Lower lobe of right lung (tissue), 2 donors: ENCODE results near the gene SEC14L2. TPM values are rescaled to one million over a fixed set of nuclear protein-coding genes. Genes with fewer than 3 reads are reported as not detected.
"Not testable (repeated sequence)": the region's sequence is repeated elsewhere in the genome, so short reads cannot be mapped to it uniquely, and the experiment has no call there.

ENCODE experiments used
- ATAC-seq, 2 donors: fragments of 200-7000 bp; cut with Tn5 transposase; one replicate each; pipeline ENCODE4 v1.9.1; 2020 to 2022; ENCODE audit warnings: mild to moderate bottlenecking in 2 of 2, moderate library complexity in 2 of 2
- DNase-seq: peaks from one replicate; pipeline ENCODE4 v3.0.0-alpha.2; 2020
- H3K27ac ChIP-seq: fragments of 200-600 bp; one replicate; pipeline ENCODE4 v1.8.0; 2022
- H3K27me3 ChIP-seq: fragments of 200-600 bp; one replicate; pipeline ENCODE4 v1.8.0; 2022; ENCODE audit warnings: low read depth
- H3K36me3 ChIP-seq: fragments of 200-600 bp; one replicate; pipeline ENCODE4 v1.8.0; 2022; ENCODE audit warnings: mild to moderate bottlenecking
- H3K4me1 ChIP-seq: fragments of 200-600 bp; one replicate; pipeline ENCODE4 v1.8.0; 2022
- H3K4me3 ChIP-seq: fragments of 200-600 bp; one replicate; pipeline ENCODE4 v1.8.0; 2022; ENCODE audit warnings: mild to moderate bottlenecking
- H3K9me3 ChIP-seq: fragments of 200-600 bp; one replicate; pipeline ENCODE4 v1.8.0; 2022
- intact Hi-C: fragments of 100-400 bp; cut with DNase I; formaldehyde crosslinking; loops from one replicate; pipeline ENCODE4 v1.11.0; 2022
- total RNA-seq: library from RNA; stranded (reverse); fragmentation: NEBNext Ultra II Directional; extraction: Animal tissue kit (Norgen Biotek cat#: 25700); gene quantifications from one replicate; pipeline ENCODE4 v1.2.1, GENCODE V29; 2021
- TF ChIP-seq, protein P1 (sequence below): fragments of 200-600 bp; IDR thresholded peaks from one replicate; pipeline ENCODE4 v1.8.0; 2022; ENCODE audit warnings: antibody characterized with exemption, mild to moderate bottlenecking
- donor health status: DM: no; HTN: yes; CAD: no; lungs with severe emphysema.

The SEC14L2 gene
- total RNA-seq, 1 donor from 2014 or later, result 7.8 TPM

DNA sequence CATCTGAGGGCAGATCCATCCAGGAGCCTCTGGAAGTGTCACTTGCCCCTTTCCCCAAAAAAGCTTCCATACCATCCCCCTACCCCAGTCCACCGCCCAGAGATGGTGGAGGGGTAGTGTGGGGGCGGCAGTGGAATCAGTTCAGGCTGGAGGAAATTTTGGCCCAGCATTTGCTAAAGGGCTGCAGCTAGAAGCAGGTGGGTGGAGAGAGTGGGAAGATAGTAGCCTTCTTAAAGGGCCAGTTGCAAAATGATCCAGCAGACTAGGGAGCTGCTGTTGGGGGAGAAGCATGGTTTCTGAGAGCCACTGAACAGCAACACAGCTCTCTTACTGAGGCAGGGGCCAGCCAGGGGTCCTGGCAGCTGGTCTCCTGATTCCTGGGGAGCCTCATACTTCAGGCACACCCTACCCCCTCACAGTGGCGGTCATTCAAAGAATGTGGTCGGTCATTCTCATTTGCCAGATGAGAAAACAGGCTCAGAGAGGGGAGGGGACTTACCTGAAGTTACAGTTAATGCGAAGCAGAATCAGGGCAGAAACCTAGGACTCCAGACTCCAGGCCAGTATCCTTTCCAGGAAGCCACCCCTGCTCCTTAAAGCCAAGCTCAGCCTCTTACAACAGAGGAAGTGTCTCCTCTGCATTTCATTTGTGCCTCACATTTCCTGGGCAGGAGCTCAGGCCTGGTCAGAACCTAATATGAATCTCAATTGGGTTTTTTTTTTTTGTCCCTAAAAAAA lies 5.4 kb downstream of the SEC14L2 start:
- DNase-seq (no peak), ATAC-seq (no peak)
- H3K36me3 ChIP-seq, result peaks cover 8% of the 10 kb centered on the region
- TF ChIP-seq, protein P1, sequence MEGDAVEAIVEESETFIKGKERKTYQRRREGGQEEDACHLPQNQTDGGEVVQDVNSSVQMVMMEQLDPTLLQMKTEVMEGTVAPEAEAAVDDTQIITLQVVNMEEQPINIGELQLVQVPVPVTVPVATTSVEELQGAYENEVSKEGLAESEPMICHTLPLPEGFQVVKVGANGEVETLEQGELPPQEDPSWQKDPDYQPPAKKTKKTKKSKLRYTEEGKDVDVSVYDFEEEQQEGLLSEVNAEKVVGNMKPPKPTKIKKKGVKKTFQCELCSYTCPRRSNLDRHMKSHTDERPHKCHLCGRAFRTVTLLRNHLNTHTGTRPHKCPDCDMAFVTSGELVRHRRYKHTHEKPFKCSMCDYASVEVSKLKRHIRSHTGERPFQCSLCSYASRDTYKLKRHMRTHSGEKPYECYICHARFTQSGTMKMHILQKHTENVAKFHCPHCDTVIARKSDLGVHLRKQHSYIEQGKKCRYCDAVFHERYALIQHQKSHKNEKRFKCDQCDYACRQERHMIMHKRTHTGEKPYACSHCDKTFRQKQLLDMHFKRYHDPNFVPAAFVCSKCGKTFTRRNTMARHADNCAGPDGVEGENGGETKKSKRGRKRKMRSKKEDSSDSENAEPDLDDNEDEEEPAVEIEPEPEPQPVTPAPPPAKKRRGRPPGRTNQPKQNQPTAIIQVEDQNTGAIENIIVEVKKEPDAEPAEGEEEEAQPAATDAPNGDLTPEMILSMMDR, result no peak
- H3K27me3 ChIP-seq, result peaks cover 12% of the 10 kb centered on the region
- H3K4me1 ChIP-seq, result peaks cover 18% of the 10 kb centered on the region
- no peaks in the 10 kb centered on the region for H3K9me3 ChIP-seq
- intact Hi-C loops, result no loop called here
- H3K27ac ChIP-seq, result no peak overlapping the region
- no peak overlapping the region for H3K4me3 ChIP-seq

- DNase-seq, H3K27ac ChIP-seq, H3K4me3 ChIP-seq, H3K9me3 ChIP-seq, intact Hi-C loops, H3K27me3 ChIP-seq, ATAC-seq: not testable (repeated sequence)
- Histone ChIP-seq H3K36me3 (peaks cover 13% of the 10 kb centered on the region), H3K4me1 (peaks cover 13% of the 10 kb centered on the region)
Observed at GRCh38 chr22:30402766-30403104, 5.9 kb downstream of the SEC14L2 start.

- Histone ChIP-seq H3K4me3 (no peak overlapping the region), H3K27me3 (no peaks in the 10 kb centered on the region), H3K9me3 (no peaks in the 10 kb centered on the region), H3K36me3 (peaks cover 19% of the 10 kb centered on the region), H3K27ac (no peak overlapping the region), H3K4me1 (no peaks in the 10 kb centered on the region)
- intact Hi-C loops, result no loop called here
- DNase-seq (no peak), ATAC-seq (no peak)
- TF ChIP-seq, protein P1, result no peak
Observed at GRCh38 chr22:30404307-30404706, 7.5 kb downstream of the SEC14L2 start.

GRCh38 chr22:30405731-30406130 lies 8.9 kb downstream of the SEC14L2 start:
- Histone ChIP-seq H3K4me3 (no peak overlapping the region), H3K36me3 (peaks cover 33% of the 10 kb centered on the region), H3K4me1 (no peaks in the 10 kb centered on the region), H3K9me3 (no peaks in the 10 kb centered on the region), H3K27me3 (no peaks in the 10 kb centered on the region), H3K27ac (no peak overlapping the region)
- intact Hi-C loops, result no loop called here
- TF ChIP-seq, protein P1, result no peak
- DNase-seq (no peak), ATAC-seq (no peak)

DNA sequence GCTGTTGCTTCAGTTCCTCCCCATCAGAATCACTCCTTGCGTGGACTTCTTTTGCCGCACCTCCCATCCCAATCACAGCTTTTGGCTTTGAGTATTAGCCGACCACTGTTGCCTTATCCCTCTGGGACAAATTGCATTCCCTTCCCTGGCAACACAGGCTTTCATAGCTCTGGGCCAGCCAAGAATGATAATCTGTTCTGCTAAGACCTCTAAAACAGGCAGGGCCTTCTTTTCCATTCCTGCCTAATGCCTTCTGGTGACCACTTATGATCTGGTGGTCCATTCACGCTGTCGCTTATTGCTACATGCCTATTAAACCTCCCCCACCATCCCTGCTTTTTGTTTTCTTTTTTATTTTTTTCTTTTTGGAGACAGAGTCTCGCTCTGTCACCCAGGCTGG lies 9.6 kb downstream of the SEC14L2 start:
- peaks cover 39% of the 10 kb centered on the region for H3K36me3 ChIP-seq
- H3K27me3 ChIP-seq, result no peaks in the 10 kb centered on the region
- H3K9me3 ChIP-seq, result no peaks in the 10 kb centered on the region
- H3K4me3 ChIP-seq, result no peak overlapping the region
- intact Hi-C loops, result no loop called here
- H3K4me1 ChIP-seq, result no peaks in the 10 kb centered on the region
- ATAC-seq (no peak), DNase-seq (no peak)
- TF ChIP-seq, protein P1, result no peak
- no peak overlapping the region for H3K27ac ChIP-seq

DNA sequence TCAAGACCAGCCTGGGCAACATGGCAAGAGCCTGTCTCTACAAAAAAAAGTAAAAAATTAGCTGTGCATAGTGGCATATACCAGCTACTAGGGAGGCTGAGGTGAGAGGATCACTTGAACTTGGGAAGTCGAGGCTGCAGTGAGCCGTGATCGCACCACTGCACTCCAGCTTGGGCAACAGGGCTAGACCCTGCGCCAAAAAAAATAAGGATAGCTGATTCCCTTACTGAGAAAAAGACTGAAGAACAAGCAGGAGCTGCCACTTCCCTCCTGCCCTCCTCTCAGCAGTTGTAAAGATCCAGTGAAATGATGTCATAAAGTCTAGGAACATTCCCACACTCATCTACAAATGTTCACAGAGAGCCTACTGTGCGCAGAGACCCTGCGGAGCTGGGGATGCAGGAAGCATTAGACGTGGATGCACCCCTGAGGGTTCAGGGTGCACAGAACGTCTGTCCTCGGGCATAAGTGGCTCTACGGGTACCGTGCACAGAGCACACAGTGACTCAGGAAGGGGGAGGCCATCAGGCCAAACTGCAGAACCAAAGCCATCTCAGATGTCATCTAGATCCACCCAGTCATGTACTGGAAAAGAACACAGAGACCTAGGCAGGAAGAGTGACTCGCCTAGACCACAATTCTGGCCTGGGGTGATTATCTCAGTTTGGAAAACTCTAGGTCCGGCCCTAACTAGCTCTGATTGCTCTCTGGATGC lies 11.7 kb downstream of the SEC14L2 start:
- intact Hi-C loops, result no loop called here
- TF ChIP-seq, protein P1, result no peak
- ATAC-seq (no peak), DNase-seq (no peak)
- Histone ChIP-seq H3K27me3 (no peaks in the 10 kb centered on the region), H3K4me1 (no peaks in the 10 kb centered on the region), H3K4me3 (no peak overlapping the region), H3K27ac (no peak overlapping the region), H3K9me3 (no peaks in the 10 kb centered on the region), H3K36me3 (peaks cover 43% of the 10 kb centered on the region)
